GM12878 (cell line): ENCODE data around the gene HEG1. TPM values are rescaled to one million over a fixed set of nuclear protein-coding genes. Genes with fewer than 3 reads are reported as not detected.

Experiments
- ATAC-seq: fragments of 200-7000 bp; cut with Tn5 transposase; 3 replicates; pipeline ENCODE4 v1.9.1; 2020; ENCODE audit warnings: mild to moderate bottlenecking, moderate library complexity
- BruUV-seq: library from RNA; stranded (reverse); fragments of 400-500 nt; replicated peaks from 2 replicates; lab custom pipeline; 2021; lab: Mats Ljungman, UMichigan
- CTCF ChIA-PET: fragments of 300-600 bp; sonication (Branson Sonifier 250); formaldehyde crosslinking; extraction: SDS; loops from one replicate; lab custom pipeline; 2021; ENCODE audit warnings: inconsistent platforms; lab: Yijun Ruan, JAX
- POLR2A ChIA-PET: fragments of 350-600 bp; formaldehyde crosslinking; extraction: SDS; loops from one replicate; lab custom pipeline; 2021; ENCODE audit warnings: inconsistent platforms; lab: Charles Lee
- RAD21 ChIA-PET: fragments of 300-600 bp; sonication (Branson Sonifier 250); formaldehyde crosslinking; loops from one replicate; lab custom pipeline; 2023; ENCODE audit warnings: antibody characterized with exemption; ENCODE audit not compliant: unreplicated experiment; lab: Charles Lee
- SMC1A ChIA-PET: fragments of 300-600 bp; sonication (Branson Sonifier 250); formaldehyde crosslinking; loops from one replicate; lab custom pipeline; 2023; ENCODE audit not compliant: unreplicated experiment, uncharacterized antibody; lab: Charles Lee
- DNase-seq: peaks from one replicate; pipeline ENCODE4 v3.0.0-alpha.2; 2011; ENCODE audit warnings: low read depth, low spot score
- FAIRE-seq: peaks from 3 replicates; lab custom pipeline; 2011; peaks lifted over from hg19 to GRCh38; lab: Jason Lieb, UNC
- H2AFZ ChIP-seq: 2 replicates; pipeline ENCODE4 v1.6.0; 2011; ENCODE audit warnings: low read depth, low read length, control low read depth; ENCODE audit not compliant: control insufficient read depth
- H3K27ac ChIP-seq: 2 replicates; pipeline ENCODE4 v1.5.1; 2011; ENCODE audit warnings: control low read depth; ENCODE audit not compliant: control insufficient read depth, insufficient read depth
- H3K27me3 ChIP-seq, 2 experiments: replicated peaks in 1 of 2; 2 replicates each; pipeline versions ENCODE4 v1.6.0 to v1.6.1; 2011; ENCODE audit warnings: low read length in 1 of 2; ENCODE audit not compliant: control insufficient read depth in 2 of 2, insufficient read depth in 2 of 2
- H3K36me3 ChIP-seq, 2 experiments: 2 replicates each; pipeline ENCODE4 v1.5.1; 2011; ENCODE audit warnings: low read length in 1 of 2; ENCODE audit not compliant: control insufficient read depth in 2 of 2, insufficient read depth in 2 of 2
- H3K4me1 ChIP-seq: 2 replicates; pipeline ENCODE4 v1.6.1; 2011; ENCODE audit warnings: mild to moderate bottlenecking, low read length, moderate library complexity, mixed read lengths; ENCODE audit not compliant: control insufficient read depth, insufficient read depth
- H3K4me2 ChIP-seq: 2 replicates; pipeline ENCODE4 v1.6.0; 2011; ENCODE audit warnings: control low read depth; ENCODE audit not compliant: control insufficient read depth, insufficient read depth
- H3K4me3 ChIP-seq: fragments of 200-600 bp; sonication (generic); 2 replicates; pipeline ENCODE4 v1.5.1; 2016
- H3K79me2 ChIP-seq: 2 replicates; pipeline ENCODE4 v1.6.0; 2011; ENCODE audit warnings: low read length; ENCODE audit not compliant: control insufficient read depth, insufficient read depth
- H3K9ac ChIP-seq: 2 replicates; pipeline ENCODE4 v1.8.0; 2011; ENCODE audit warnings: low read length, control low read depth, mixed read lengths; ENCODE audit not compliant: control insufficient read depth, insufficient read depth
- H3K9me3 ChIP-seq: replicated peaks from 3 replicates; pipeline ENCODE4 v1.5.1; 2011; ENCODE audit warnings: mild to moderate bottlenecking, low read length; ENCODE audit not compliant: control insufficient read depth, insufficient read depth
- H4K20me1 ChIP-seq: 2 replicates; pipeline ENCODE4 v1.6.0; 2011; ENCODE audit not compliant: control insufficient read depth, insufficient read depth
- ESRRA ChIP-seq: IDR thresholded peaks from 2 replicates; pipeline ENCODE4 v1.6.1; 2012; ENCODE audit warnings: mild to moderate bottlenecking, low read length, improper control_type of control experiment
- MEF2B ChIP-seq: fragments of 450-650 bp; IDR thresholded peaks from 2 replicates; pipeline ENCODE4 v1.6.1; 2018; ENCODE audit warnings: mild to moderate bottlenecking, moderate library complexity; ENCODE audit not compliant: partially characterized antibody, poor library complexity, severe bottlenecking
- WGBS: methylation state at CpG from one replicate; pipeline ENCODE4 v1.1.6; 2016; ENCODE audit warnings: low lambda C conversion rate; ENCODE audit not compliant: insufficient replicate concordance, insufficient coverage; ENCODE audit errors: missing lambda C conversion rate; 5-methylcytosine and 5-hydroxymethylcytosine counted together
- in situ Hi-C: fragments of 300-500 bp; cut with MboI; formaldehyde crosslinking; loops from 9 replicates; pipeline ENCODE4 v1.14.3; 2018; ENCODE audit warnings: mixed read lengths
- intact Hi-C: fragments of 100-400 bp; cut with micrococcal nuclease; formaldehyde crosslinking; loops from one replicate; pipeline ENCODE4 v1.14.2; 2022; ENCODE audit not compliant: unreplicated experiment
- polyA plus RNA-seq, 11 experiments: library from polyadenylated mRNA; depleted of rRNA in 4 of 11; unstranded in 6 of 11; stranded (reverse) in 5 of 11; fragments of >200 nt; fragmentation: Nextera tagmentation in 4 of 11; fragmentation: Illumina TruSeq in 1 of 11; extraction: Ambion mirVana in 4 of 11; extraction: Trizol in 1 of 11; gene quantifications; 1 replicate in 1 of 11; 2 replicates in 10 of 11; pipeline versions ENCODE4 v1.2.1 to v1.2.3, GENCODE V29; 2011 to 2016; ENCODE audit warnings: inconsistent platforms in 2 of 11, missing spikeins in 2 of 11, low read depth in 1 of 11
- small RNA-seq: library from RNA; depleted of rRNA; stranded (forward); fragments of <200 nt; gene quantifications from one replicate; pipeline ENCODE3, GENCODE V24; 2014
- total RNA-seq, 4 experiments: library from RNA; depleted of rRNA in 3 of 4; stranded (reverse); fragments of >200 nt in 3 of 4; fragmentation: Illumina TruSeq in 1 of 4; extraction: Trizol in 1 of 4; gene quantifications; 2 replicates each; pipeline versions ENCODE4 v1.2.1 to v1.2.3, GENCODE V29; 2013 to 2021

The HEG1 gene
- total and polyA plus RNA-seq, 10 of the 15 experiments (the other 5 are each of a cell fraction or from before 2014, with no cell fraction given), result 2.2 to 32.1 (median 7.6) TPM

GRCh38 chr3:124916837-124917409 is 138.9 kb downstream of the HEG1 start:
- POLR2A ChIA-PET, result interaction anchor here (0.8 kb wide), 1 partner anchor 88 kb away, joined by 3 read pairs; no protein-coding TSS in a partner anchor

More at GRCh38 chr3:124916837-124917409, 138.9 kb downstream of the HEG1 start:
- H3K4me2 ChIP-seq, result no peak overlapping the region
- TF ChIP-seq ESRRA (no peak), MEF2B (no peak)
- no peaks in the 10 kb centered on the region for H3K36me3 ChIP-seq
- ChIA-PET SMC1A (interaction anchor here (1.7 kb wide), 1 partner anchor 10 kb away, joined by 4 read pairs; no protein-coding TSS in a partner anchor), RAD21 (no interaction called here), CTCF (interaction anchor here (1.8 to 3.6 kb wide), 2 partner anchors 11 to 16 kb away, joined by 6 to 16 read pairs; no protein-coding TSS in a partner anchor)
- no peak overlapping the region for H2AFZ ChIP-seq
- H3K9ac ChIP-seq, result no peak overlapping the region
- 51% methylated on average over 8 of the region's 8 CpGs for WGBS
- H3K4me1 ChIP-seq, result no peaks in the 10 kb centered on the region
- DNase-seq (no peak), ATAC-seq (no peak), FAIRE-seq (no peak)
- BruUV-seq, result no TSS peak
- no peaks in the 10 kb centered on the region for H3K79me2 ChIP-seq
- no peaks in the 10 kb centered on the region for H4K20me1 ChIP-seq
- in situ Hi-C loops (no loop called here), intact Hi-C loops (no loop called here)
- H3K27me3 ChIP-seq, result peaks cover 0 to 2% of the 10 kb centered on the region in 2 experiments; a peak in 1 of 4 replicates
- H3K4me3 ChIP-seq, result no peak overlapping the region
- H3K27ac ChIP-seq, result no peak overlapping the region
- no peaks in the 10 kb centered on the region for H3K9me3 ChIP-seq

Small RNA genes lying within 50 kb of the gene (small RNA-seq; reads per million reads assigned to genes)
- gene RNA5SP137, result not detected

Other genes starting within 250 kb of the HEG1 start
- gene ITGB5, start 168.6 kb downstream of the HEG1 start, total RNA-seq (2014; rRNA removed), result 0.60 and 0.73 TPM in 2 replicates
- gene ITGB5, start 168.6 kb downstream of the HEG1 start, total RNA-seq (2014; rRNA removed; fragmentation: Illumina TruSeq; extraction: Trizol), result 0.31 and 0.32 TPM in 2 replicates
- gene ITGB5, start 168.6 kb downstream of the HEG1 start, total RNA-seq (2021), result 1.4 and 2.1 TPM in 2 replicates
- gene ITGB5, start 168.6 kb downstream of the HEG1 start, polyA plus RNA-seq (2011; rRNA removed), result 5.6 and 10.0 TPM in 2 replicates
- gene ITGB5, start 168.6 kb downstream of the HEG1 start, polyA plus RNA-seq (2014; fragmentation: Illumina TruSeq; extraction: Trizol), result 0.60 and 1.0 TPM in 2 replicates
- gene ITGB5, start 168.6 kb downstream of the HEG1 start, polyA plus RNA-seq (2014; fragmentation: Nextera tagmentation; extraction: Ambion mirVana), result under 1 TPM; 0.05 to 0.26 TPM
- gene ITGB5, start 168.6 kb downstream of the HEG1 start, polyA plus RNA-seq (2014; rRNA removed), result 0.92 and 0.95 TPM in 2 replicates
- not detected for gene ITGB5, start 168.6 kb downstream of the HEG1 start, polyA plus RNA-seq (2016; fragmentation: Nextera tagmentation; extraction: Ambion mirVana)
- 0.49 and 0.68 TPM in 2 replicates for gene MUC13, start 121.2 kb downstream of the HEG1 start, total RNA-seq (2014; rRNA removed)
- gene MUC13, start 121.2 kb downstream of the HEG1 start, total RNA-seq (2014; rRNA removed; fragmentation: Illumina TruSeq; extraction: Trizol), result 0.74 and 0.98 TPM in 2 replicates
- 0.80 and 0.92 TPM in 2 replicates for gene MUC13, start 121.2 kb downstream of the HEG1 start, total RNA-seq (2021)
- 58.8 and 60.1 TPM in 2 replicates for gene MUC13, start 121.2 kb downstream of the HEG1 start, polyA plus RNA-seq (2011; rRNA removed)
- gene MUC13, start 121.2 kb downstream of the HEG1 start, polyA plus RNA-seq (2014; fragmentation: Illumina TruSeq; extraction: Trizol), result 1.3 and 1.5 TPM in 2 replicates
- under 1 TPM; 0.43 to 0.47 TPM for gene MUC13, start 121.2 kb downstream of the HEG1 start, polyA plus RNA-seq (2014; fragmentation: Nextera tagmentation; extraction: Ambion mirVana)
- gene MUC13, start 121.2 kb downstream of the HEG1 start, polyA plus RNA-seq (2014; rRNA removed), result 0.65 and 0.85 TPM in 2 replicates
- under 1 TPM; 0.27 to 0.28 TPM for gene MUC13, start 121.2 kb downstream of the HEG1 start, polyA plus RNA-seq (2016; fragmentation: Nextera tagmentation; extraction: Ambion mirVana)
- 61.1 and 71.6 TPM in 2 replicates for gene SLC12A8, start 156.8 kb upstream of the HEG1 start, total RNA-seq (2014; rRNA removed)
- gene SLC12A8, start 156.8 kb upstream of the HEG1 start, total RNA-seq (2014; rRNA removed; fragmentation: Illumina TruSeq; extraction: Trizol), result 51.1 and 54.0 TPM in 2 replicates
- gene SLC12A8, start 156.8 kb upstream of the HEG1 start, total RNA-seq (2021), result 58.3 and 61.4 TPM in 2 replicates
- gene SLC12A8, start 156.8 kb upstream of the HEG1 start, polyA plus RNA-seq (2011; rRNA removed), result 0.97 and 2.5 TPM in 2 replicates
- gene SLC12A8, start 156.8 kb upstream of the HEG1 start, polyA plus RNA-seq (2014; fragmentation: Illumina TruSeq; extraction: Trizol), result 59.1 and 62.6 TPM in 2 replicates
- 10 to 100 TPM; 39.8 to 46.1 TPM for gene SLC12A8, start 156.8 kb upstream of the HEG1 start, polyA plus RNA-seq (2014; fragmentation: Nextera tagmentation; extraction: Ambion mirVana)
- gene SLC12A8, start 156.8 kb upstream of the HEG1 start, polyA plus RNA-seq (2014; rRNA removed), result 65.8 and 70.5 TPM in 2 replicates
- 10 to 100 TPM; 40.4 to 44.2 TPM for gene SLC12A8, start 156.8 kb upstream of the HEG1 start, polyA plus RNA-seq (2016; fragmentation: Nextera tagmentation; extraction: Ambion mirVana)